GM12864 (cell line): Measurements from ENCODE around the gene ACSL6.

Experiments
- DNase-seq: peaks from one replicate; pipeline ENCODE4 v3.0.0-alpha.2; 2011; ENCODE audit warnings: low read depth
- H3K4me3 ChIP-seq: 2 replicates; pipeline ENCODE4 v1.5.1; 2011; ENCODE audit warnings: mild to moderate bottlenecking, low read depth, low read length, control low read depth
- CTCF ChIP-seq: IDR thresholded peaks from 2 replicates; pipeline ENCODE4 v1.5.1; 2011; ENCODE audit warnings: low read depth, mild to moderate bottlenecking, moderate library complexity, low read length, control low read depth, inconsistent platforms; ENCODE audit errors: missing control alignments

Gene ACSL6

GRCh38 chr5:132057498-132058255 lies 46.2 kb upstream of the ACSL6 start:
- no peak for DNase-seq
- no peak overlapping the region for H3K4me3 ChIP-seq
- TF ChIP-seq CTCF: no peak

DNA sequence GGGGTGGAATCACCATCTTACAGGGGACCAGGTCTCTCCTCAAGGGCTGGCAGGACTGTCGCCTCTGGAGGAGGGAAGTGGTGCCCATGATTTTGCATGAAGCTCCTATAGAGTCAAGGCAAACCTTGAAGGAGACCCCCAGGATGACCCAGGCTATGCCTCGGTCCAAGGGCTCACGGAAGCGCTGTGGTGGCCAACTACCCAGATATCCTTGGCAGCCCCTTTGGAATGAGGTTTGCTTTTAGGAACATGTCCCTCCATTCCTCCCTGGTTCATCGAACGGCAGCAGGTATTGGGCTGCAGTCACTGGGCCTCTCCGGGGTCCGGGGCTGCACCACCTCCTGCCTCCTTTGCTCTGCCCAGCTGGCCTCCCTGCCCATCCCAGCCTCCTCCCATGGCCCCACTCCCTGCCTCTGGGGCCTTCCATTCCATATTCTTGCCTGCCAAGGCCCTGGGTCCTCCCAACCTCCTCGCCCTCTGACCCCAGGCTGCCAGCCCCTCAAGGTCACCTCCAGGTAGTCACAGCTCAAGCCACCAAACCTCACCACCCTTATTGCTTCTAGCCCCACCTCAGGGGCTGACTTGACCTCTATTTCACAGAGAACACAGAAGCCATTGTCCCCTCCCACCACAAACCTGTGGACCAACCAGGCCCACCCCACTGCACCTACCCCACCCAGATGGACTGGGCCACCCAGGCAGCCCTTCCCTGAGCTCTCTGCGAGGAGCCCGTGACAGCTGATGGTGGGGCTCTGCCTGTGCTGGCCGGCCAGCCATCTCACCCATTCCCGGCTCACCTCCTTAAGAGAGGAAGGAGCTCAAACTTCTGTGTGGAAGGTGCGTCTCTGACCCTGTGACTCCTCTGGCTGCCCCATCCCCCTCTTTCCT lies 45.4 kb upstream of the ACSL6 start:
- no peak overlapping the region for H3K4me3 ChIP-seq
- no peak for DNase-seq
- TF ChIP-seq CTCF: no peak

DNA sequence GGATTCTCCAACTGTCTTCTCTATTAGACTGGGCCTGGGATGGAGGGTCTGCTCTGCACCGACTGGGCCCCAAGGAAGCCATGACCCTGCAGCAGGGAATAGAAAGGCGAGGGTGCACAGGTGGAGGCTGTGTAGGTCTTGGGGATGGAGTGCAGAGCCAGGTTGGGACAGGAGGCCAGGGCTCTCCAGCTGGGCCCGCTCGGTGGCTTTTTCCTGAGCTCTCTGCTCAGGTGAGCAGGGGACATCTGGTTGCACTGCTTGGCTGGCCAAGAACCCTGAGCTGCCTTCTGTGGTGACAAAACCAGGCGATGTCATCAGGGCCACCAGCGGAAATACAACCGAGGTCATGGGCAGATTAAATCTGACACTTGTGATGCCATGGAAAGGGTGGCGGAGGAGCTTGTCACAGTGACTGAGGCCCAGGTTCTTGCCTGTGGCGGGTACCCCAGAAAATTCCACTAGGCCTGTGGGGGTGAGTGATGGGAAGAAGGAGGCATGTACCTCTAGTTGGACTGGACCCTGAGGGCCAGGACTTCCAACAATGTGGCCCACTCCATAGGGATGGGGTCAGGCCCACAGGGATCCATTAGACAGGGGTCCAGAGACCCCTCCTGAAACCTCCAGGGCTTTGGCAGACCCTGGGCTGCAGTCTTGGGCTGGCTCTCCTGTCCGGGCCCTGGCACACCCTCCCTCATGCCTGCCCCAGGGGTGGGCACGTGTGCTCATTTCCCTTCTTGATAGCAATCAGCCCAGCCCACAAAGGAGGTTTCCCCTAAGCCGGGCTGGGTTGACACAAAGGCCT lies 44.6 kb upstream of the ACSL6 start:
- no peak for TF ChIP-seq CTCF
- no peak overlapping the region for H3K4me3 ChIP-seq
- DNase-seq: no peak

DNA sequence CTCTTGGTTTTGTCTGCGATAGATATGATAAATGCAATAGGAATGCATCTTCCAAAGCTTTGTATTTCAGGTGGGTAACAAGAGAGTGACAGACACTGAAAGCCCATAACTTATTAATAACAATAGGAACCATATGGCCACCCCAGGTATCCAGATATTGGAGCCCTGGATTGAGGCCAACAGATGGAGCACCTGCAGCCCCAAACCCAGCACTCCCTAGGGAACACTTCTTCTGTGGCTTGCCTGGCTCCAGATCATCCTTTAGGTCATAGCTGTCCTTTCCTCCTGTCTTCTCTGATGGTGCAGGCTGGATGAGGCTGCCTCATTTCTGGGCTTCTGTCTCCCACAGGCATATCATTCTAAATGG lies 44.0 kb upstream of the ACSL6 start:
- DNase-seq: no peak
- no peak overlapping the region for H3K4me3 ChIP-seq
- TF ChIP-seq CTCF: no peak

- TF ChIP-seq CTCF: no peak
- no peak overlapping the region for H3K4me3 ChIP-seq
- no peak for DNase-seq
Measured at GRCh38 chr5:132054697-132055440, 43.4 kb upstream of the ACSL6 start.

- no peak overlapping the region for H3K4me3 ChIP-seq
- TF ChIP-seq CTCF: no peak
- DNase-seq: no peak
Measured at GRCh38 chr5:132054031-132054696, 42.7 kb upstream of the ACSL6 start.
